GM23248 (cell line): ENCODE measurements around the gene ARHGEF4. TPM values are rescaled to one million over a fixed set of nuclear protein-coding genes. Genes with fewer than 3 reads are reported as not detected.

Source experiments
- DNase-seq: peaks from one replicate; pipeline ENCODE4 v3.0.0-alpha.2; 2015
- H2AFZ ChIP-seq: fragments of 200-600 bp; sonication (generic); 2 replicates; pipeline ENCODE4 v1.6.1; 2016; ENCODE audit warnings: antibody characterized with exemption
- H3F3A ChIP-seq: fragments of 200-600 bp; sonication (generic); 2 replicates; pipeline ENCODE4 v1.6.1; 2016; ENCODE audit warnings: mild to moderate bottlenecking, antibody characterized with exemption, mixed run types; ENCODE audit not compliant: insufficient read depth
- H3K27ac ChIP-seq: fragments of 200-600 bp; sonication (generic); 2 replicates; pipeline ENCODE4 v1.5.1; 2016; ENCODE audit warnings: mild to moderate bottlenecking
- H3K27me3 ChIP-seq: fragments of 200-600 bp; sonication (generic); replicated peaks from 2 replicates; pipeline ENCODE4 v1.6.1; 2016; ENCODE audit warnings: mild to moderate bottlenecking; ENCODE audit not compliant: insufficient read depth
- H3K36me3 ChIP-seq: fragments of 200-600 bp; sonication (generic); 2 replicates; pipeline ENCODE4 v1.6.1; 2016; ENCODE audit warnings: low read depth, mild to moderate bottlenecking
- H3K4me1 ChIP-seq: fragments of 200-600 bp; sonication (generic); 2 replicates; pipeline ENCODE4 v1.6.1; 2016; ENCODE audit warnings: mild to moderate bottlenecking; ENCODE audit not compliant: insufficient read depth
- H3K4me2 ChIP-seq: fragments of 200-600 bp; sonication (generic); one replicate; pipeline ENCODE4 v1.6.1; 2016; ENCODE audit warnings: mild to moderate bottlenecking; ENCODE audit not compliant: unreplicated experiment
- H3K4me3 ChIP-seq: fragments of 200-600 bp; sonication (generic); 2 replicates; pipeline ENCODE4 v1.5.1; 2016; ENCODE audit warnings: mild to moderate bottlenecking
- H3K79me2 ChIP-seq: fragments of 200-600 bp; sonication (generic); 2 replicates; pipeline ENCODE4 v1.6.1; 2016; ENCODE audit warnings: mild to moderate bottlenecking; ENCODE audit not compliant: insufficient read depth
- H3K9ac ChIP-seq: fragments of 200-600 bp; sonication (generic); 2 replicates; pipeline ENCODE4 v1.6.1; 2016; ENCODE audit warnings: mild to moderate bottlenecking
- H3K9me2 ChIP-seq: fragments of 200-600 bp; sonication (generic); 2 replicates; pipeline ENCODE4 v1.6.1; 2016; ENCODE audit warnings: mixed run types, mild to moderate bottlenecking, moderate library complexity; ENCODE audit not compliant: insufficient read depth
- H3K9me3 ChIP-seq: fragments of 200-600 bp; sonication (generic); one replicate; pipeline ENCODE4 v1.6.1; 2017; ENCODE audit warnings: low read depth
- H4K20me1 ChIP-seq: fragments of 200-600 bp; sonication (generic); 2 replicates; pipeline ENCODE4 v1.6.0; 2016; ENCODE audit not compliant: insufficient read depth
- EZH2 ChIP-seq: fragments of 200-600 bp; sonication (generic); IDR thresholded peaks from 2 replicates; pipeline ENCODE4 v1.6.1; 2018; ENCODE audit warnings: antibody characterized with exemption, mild to moderate bottlenecking; ENCODE audit not compliant: insufficient read depth, poor library complexity, severe bottlenecking
- EZH2phosphoT487 ChIP-seq: fragments of 200-600 bp; sonication (generic); IDR thresholded peaks from 2 replicates; pipeline ENCODE4 v1.6.1; 2018; ENCODE audit warnings: antibody characterized with exemption, moderate library complexity, mild to moderate bottlenecking, low read depth; ENCODE audit not compliant: insufficient read depth
- WGBS, 2 experiments: methylation state at CpG; one replicate each; pipeline ENCODE4 v1.1.6; 2015 to 2017; ENCODE audit warnings: low lambda C conversion rate in 2 of 2, low coverage in 1 of 2; ENCODE audit errors: missing lambda C conversion rate in 2 of 2; 5-methylcytosine and 5-hydroxymethylcytosine counted together
- in situ Hi-C: fragments of 300-500 bp; cut with MboI; formaldehyde crosslinking; loops from 2 replicates; pipeline ENCODE4 v1.15.0; 2020
- polyA plus RNA-seq: library from polyadenylated mRNA; unstranded; fragments of >200 nt; fragmentation: Nextera tagmentation; extraction: Ambion mirVana; gene quantifications from 2 replicates; pipeline ENCODE4 v1.2.1, GENCODE V29; 2016
- total RNA-seq: library from RNA; depleted of rRNA; stranded (reverse); fragments of >200 nt; shearing (Covaris generic); gene quantifications from 2 replicates; pipeline ENCODE4 v1.2.3, GENCODE V29; 2014

ARHGEF4 gene
- total and polyA plus RNA-seq, 2 experiments from 2014 or later = 7.4 to 26.0 TPM

DNA sequence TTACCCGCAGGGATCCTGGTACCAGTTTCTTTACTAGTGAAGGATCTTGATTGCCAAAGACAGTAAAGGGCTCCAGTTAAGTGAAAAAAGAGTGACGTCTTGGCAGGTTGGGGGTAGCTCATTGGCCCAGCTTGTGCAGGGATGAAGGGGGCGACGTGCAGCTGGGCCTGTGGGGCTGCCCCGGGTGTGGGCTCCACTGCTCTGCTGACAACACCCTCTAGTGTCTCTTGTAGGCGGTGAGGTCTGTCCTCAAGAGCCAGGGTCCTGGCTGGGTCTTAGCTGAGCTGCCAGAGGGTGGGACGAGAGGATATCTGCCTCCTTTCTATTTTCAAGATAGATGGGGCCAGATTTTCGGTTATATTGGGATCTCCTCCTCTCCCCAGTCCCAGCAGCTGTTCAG is 6.1 kb downstream of the ARHGEF4 start:
- DNase-seq = no peak
- no peaks in the 10 kb centered on the region for H4K20me1 ChIP-seq
- H3K36me3 ChIP-seq = no peaks in the 10 kb centered on the region
- H3K27ac ChIP-seq = no peak overlapping the region
- no peaks in the 10 kb centered on the region for H3K27me3 ChIP-seq
- H3K9me2 ChIP-seq = no peaks in the 10 kb centered on the region
- no peaks in the 10 kb centered on the region for H3F3A ChIP-seq
- TF ChIP-seq EZH2phosphoT487 (no peak), EZH2 (no peak)
- H3K9me3 ChIP-seq = no peaks in the 10 kb centered on the region
- no peak overlapping the region for H3K4me2 ChIP-seq
- no peak overlapping the region for H2AFZ ChIP-seq
- no peaks in the 10 kb centered on the region for H3K4me1 ChIP-seq
- H3K9ac ChIP-seq = no peak overlapping the region
- no peak overlapping the region for H3K4me3 ChIP-seq
- in situ Hi-C loops = no loop called here
- WGBS, 2 experiments = 35 to 38% methylated on average over 8 of the region's 8 CpGs
- H3K79me2 ChIP-seq = no peaks in the 10 kb centered on the region

- H3K9ac ChIP-seq = no peak overlapping the region
- in situ Hi-C loops = no loop called here
- no peak for TF ChIP-seq EZH2phosphoT487
- TF ChIP-seq EZH2 = no peak
- H3K27me3 ChIP-seq = no peaks in the 10 kb centered on the region
- H3K27ac ChIP-seq = no peak overlapping the region
- H3K4me3 ChIP-seq = no peak overlapping the region
- DNase-seq = no peak
- no peak overlapping the region for H3K4me2 ChIP-seq
- no peaks in the 10 kb centered on the region for H3K4me1 ChIP-seq
- no peaks in the 10 kb centered on the region for H4K20me1 ChIP-seq
- H3K9me2 ChIP-seq = no peaks in the 10 kb centered on the region
- 29 to 34% methylated on average over 12 of the region's 12 CpGs for WGBS, 2 experiments
- H2AFZ ChIP-seq = no peak overlapping the region
- H3K9me3 ChIP-seq = no peaks in the 10 kb centered on the region
- no peaks in the 10 kb centered on the region for H3F3A ChIP-seq
- H3K36me3 ChIP-seq = no peaks in the 10 kb centered on the region
- H3K79me2 ChIP-seq = no peaks in the 10 kb centered on the region
Measured at GRCh38 chr2:130843321-130843985, 6.7 kb downstream of the ARHGEF4 start.

- H3K9me2 ChIP-seq = no peaks in the 10 kb centered on the region
- DNase-seq = no peak
- no peak overlapping the region for H3K4me3 ChIP-seq
- H3K9me3 ChIP-seq = no peaks in the 10 kb centered on the region
- no peaks in the 10 kb centered on the region for H3K36me3 ChIP-seq
- no peaks in the 10 kb centered on the region for H3F3A ChIP-seq
- no peaks in the 10 kb centered on the region for H4K20me1 ChIP-seq
- in situ Hi-C loops = no loop called here
- no peaks in the 10 kb centered on the region for H3K4me1 ChIP-seq
- no peaks in the 10 kb centered on the region for H3K79me2 ChIP-seq
- TF ChIP-seq EZH2 (no peak), EZH2phosphoT487 (no peak)
- no peak overlapping the region for H3K27ac ChIP-seq
- H3K27me3 ChIP-seq = no peaks in the 10 kb centered on the region
- no peak overlapping the region for H2AFZ ChIP-seq
- H3K4me2 ChIP-seq = no peak overlapping the region
- 45 to 46% methylated on average over 10 of the region's 10 CpGs for WGBS, 2 experiments
- no peak overlapping the region for H3K9ac ChIP-seq
Measured at GRCh38 chr2:130844161-130844560, 7.4 kb downstream of the ARHGEF4 start.

GRCh38 chr2:130845505-130846085 is 8.9 kb downstream of the ARHGEF4 start:
- Histone ChIP-seq H3F3A (no peaks in the 10 kb centered on the region), H3K36me3 (no peaks in the 10 kb centered on the region), H2AFZ (no peak overlapping the region), H3K4me3 (no peak overlapping the region), H3K9me2 (no peaks in the 10 kb centered on the region), H4K20me1 (no peaks in the 10 kb centered on the region), H3K4me1 (no peaks in the 10 kb centered on the region), H3K79me2 (no peaks in the 10 kb centered on the region), H3K27ac (no peak overlapping the region), H3K9me3 (no peaks in the 10 kb centered on the region), H3K9ac (no peak overlapping the region), H3K27me3 (no peaks in the 10 kb centered on the region; the same call in 1 of the 2 replicates), H3K4me2 (no peak overlapping the region)
- TF ChIP-seq EZH2 = no peak
- in situ Hi-C loops = no loop called here
- 82 to 84% methylated on average over 13 of the region's 13 CpGs for WGBS, 2 experiments
- DNase-seq = no peak
